ENCODE data around the gene CDC42BPB.

DNA sequence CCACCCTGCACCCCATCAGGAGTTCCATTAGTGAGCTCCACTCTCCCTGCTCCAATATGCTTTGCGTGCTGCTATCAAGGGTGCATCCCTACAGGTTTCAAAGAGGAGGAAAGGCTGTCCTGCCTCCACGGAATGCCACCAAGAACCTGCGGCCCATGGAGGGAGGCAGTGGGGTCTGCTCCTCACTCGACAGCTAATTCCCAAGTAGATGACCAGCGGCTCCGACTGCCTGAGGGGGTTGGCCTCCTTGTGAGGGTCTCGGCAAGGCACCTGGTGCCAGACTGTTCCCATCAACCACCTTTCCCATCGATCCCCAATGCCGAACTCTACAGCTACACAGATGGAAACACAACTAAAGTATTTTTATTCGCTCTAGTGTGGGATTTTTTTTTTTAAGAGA lies 98.9 kb downstream of the CDC42BPB start:
- TF ChIP-seq, protein P1, sequence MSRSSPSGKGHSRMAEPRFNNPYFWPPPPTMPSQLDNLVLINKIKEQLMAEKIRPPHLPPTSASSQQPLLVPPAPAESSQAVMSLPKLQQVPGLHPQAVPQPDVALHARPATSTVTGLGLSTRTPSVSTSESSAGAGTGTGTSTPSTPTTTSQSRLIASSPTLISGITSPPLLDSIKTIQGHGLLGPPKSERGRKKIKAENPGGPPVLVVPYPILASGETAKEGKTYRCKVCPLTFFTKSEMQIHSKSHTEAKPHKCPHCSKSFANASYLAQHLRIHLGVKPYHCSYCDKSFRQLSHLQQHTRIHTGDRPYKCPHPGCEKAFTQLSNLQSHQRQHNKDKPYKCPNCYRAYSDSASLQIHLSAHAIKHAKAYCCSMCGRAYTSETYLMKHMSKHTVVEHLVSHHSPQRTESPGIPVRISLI (CRISPR knock-in tag; IDR thresholded peaks at IDR 0.05; ENCODE audit: borderline replicate concordance): no peak
- TF ChIP-seq HDAC6 (IDR thresholded peaks at IDR 0.05; ENCODE audit: low read depth, low read length): no peak
